H9 (cell line): ENCODE data around the gene MN1. TPM values are rescaled to one million over a fixed set of nuclear protein-coding genes. Genes with fewer than 3 reads are reported as not detected.

ENCODE experiments used
- DNase-seq: peaks from one replicate; pipeline ENCODE4 v3.0.0-alpha.2; 2017
- H2AFZ ChIP-seq: one replicate; pipeline ENCODE4 v1.6.1; 2013; ENCODE audit warnings: mild to moderate bottlenecking, low read length, control low read depth, moderate library complexity
- H2AK5ac ChIP-seq: 2 replicates; pipeline ENCODE4 v1.6.1; 2013; ENCODE audit warnings: low read length, control low read depth, mixed read lengths; ENCODE audit not compliant: insufficient read length
- H2BK120ac ChIP-seq: one replicate; pipeline ENCODE4 v1.6.1; 2013; ENCODE audit warnings: low read depth, mild to moderate bottlenecking, low read length, control low read depth, inconsistent platforms; ENCODE audit not compliant: poor library complexity, severe bottlenecking
- H2BK12ac ChIP-seq: 2 replicates; pipeline ENCODE4 v1.6.1; 2013; ENCODE audit warnings: low read length, control low read depth, mixed read lengths, low read depth; ENCODE audit not compliant: insufficient read length
- H2BK15ac ChIP-seq: 2 replicates; pipeline ENCODE4 v1.6.1; 2013; ENCODE audit warnings: low read depth, low read length, control low read depth
- H2BK20ac ChIP-seq: one replicate; pipeline ENCODE4 v1.6.1; 2013; ENCODE audit warnings: low read depth, mild to moderate bottlenecking, low read length, control low read depth, inconsistent platforms; ENCODE audit not compliant: poor library complexity, severe bottlenecking
- H2BK5ac ChIP-seq: 2 replicates; pipeline ENCODE4 v1.6.1; 2013; ENCODE audit warnings: low read length, control low read depth, mixed read lengths; ENCODE audit not compliant: insufficient read length
- H3K14ac ChIP-seq: 2 replicates; pipeline ENCODE4 v1.6.1; 2013; ENCODE audit warnings: low read length, control low read depth; ENCODE audit not compliant: insufficient read depth
- H3K18ac ChIP-seq: 2 replicates; pipeline ENCODE4 v1.6.1; 2013; ENCODE audit warnings: low read depth, mild to moderate bottlenecking, mixed read lengths, low read length, control low read depth; ENCODE audit not compliant: insufficient read length
- H3K23ac ChIP-seq: 2 replicates; pipeline ENCODE4 v1.6.1; 2013; ENCODE audit warnings: low read length, control low read depth, mixed read lengths, low read depth; ENCODE audit not compliant: insufficient read length
- H3K23me2 ChIP-seq: 2 replicates; pipeline ENCODE4 v1.6.1; 2013; ENCODE audit warnings: low read depth, mild to moderate bottlenecking, mixed read lengths, low read length, control low read depth; ENCODE audit not compliant: insufficient read length, poor library complexity, severe bottlenecking
- H3K27ac ChIP-seq: 2 replicates; pipeline ENCODE4 v1.5.1; 2013; ENCODE audit warnings: low read length, control low read depth, mixed read lengths, low read depth; ENCODE audit not compliant: insufficient read length
- H3K27me3 ChIP-seq: 2 replicates; pipeline ENCODE4 v1.6.1; 2013; ENCODE audit warnings: low read length, control low read depth, inconsistent platforms; ENCODE audit not compliant: insufficient read depth
- H3K4ac ChIP-seq: 2 replicates; pipeline ENCODE4 v1.6.1; 2013; ENCODE audit warnings: low read depth, mild to moderate bottlenecking, control low read depth, inconsistent platforms, low read length, moderate library complexity
- H3K4me1 ChIP-seq: 2 replicates; pipeline ENCODE4 v1.6.1; 2013; ENCODE audit warnings: low read length, control low read depth, inconsistent platforms; ENCODE audit not compliant: insufficient read depth
- H3K4me2 ChIP-seq: 2 replicates; pipeline ENCODE4 v1.6.1; 2013; ENCODE audit warnings: low read length, control low read depth, mixed read lengths; ENCODE audit not compliant: insufficient read length, insufficient read depth
- H3K56ac ChIP-seq: 2 replicates; pipeline ENCODE4 v1.6.1; 2013; ENCODE audit warnings: low read depth, mild to moderate bottlenecking, mixed read lengths, low read length, control low read depth; ENCODE audit not compliant: insufficient read length
- H3K79me1 ChIP-seq: 2 replicates; pipeline ENCODE4 v1.6.1; 2013; ENCODE audit warnings: low read depth, mild to moderate bottlenecking, moderate library complexity, low read length, control low read depth, inconsistent platforms; ENCODE audit not compliant: insufficient read depth, poor library complexity, severe bottlenecking
- H3K79me2 ChIP-seq: 2 replicates; pipeline ENCODE4 v1.6.1; 2013; ENCODE audit warnings: low read length, control low read depth, inconsistent platforms; ENCODE audit not compliant: insufficient read depth
- H3K9ac ChIP-seq: 2 replicates; pipeline ENCODE4 v1.6.1; 2013; ENCODE audit warnings: low read length, control low read depth, mixed read lengths; ENCODE audit not compliant: insufficient read length; ENCODE audit errors: extremely low read depth
- H3K9me3 ChIP-seq: one replicate; pipeline ENCODE4 v1.6.1; 2013; ENCODE audit warnings: low read depth, low read length, inconsistent platforms; ENCODE audit not compliant: control insufficient read depth
- H3T11ph ChIP-seq: one replicate; pipeline ENCODE4 v1.6.1; 2013; ENCODE audit warnings: mild to moderate bottlenecking, low read length, control low read depth, inconsistent platforms
- H4K20me1 ChIP-seq: one replicate; pipeline ENCODE4 v1.6.1; 2013; ENCODE audit not compliant: control insufficient read depth, insufficient read length, insufficient read depth
- H4K5ac ChIP-seq: 2 replicates; pipeline ENCODE4 v1.6.1; 2013; ENCODE audit warnings: low read depth, mild to moderate bottlenecking, mixed read lengths, low read length, control low read depth; ENCODE audit not compliant: insufficient read length
- H4K8ac ChIP-seq: replicated peaks from 2 replicates; pipeline ENCODE4 v1.6.1; 2013; ENCODE audit warnings: low read length, control low read depth, mixed read lengths, low read depth; ENCODE audit not compliant: insufficient read length
- H4K91ac ChIP-seq: 2 replicates; pipeline ENCODE4 v1.6.1; 2013; ENCODE audit warnings: low read depth, mild to moderate bottlenecking, moderate library complexity, mixed read lengths, low read length, control low read depth; ENCODE audit not compliant: insufficient read length
- H3K27ac Mint-ChIP-seq, 3 experiments: 2 replicates in 2 of 3; 3 replicates in 1 of 3; pipeline ENCODE4 v1.8.0; 2020 to 2021; ENCODE audit warnings: mixed read lengths in 3 of 3, mild to moderate bottlenecking in 1 of 3, moderate library complexity in 1 of 3
- H3K27me3 Mint-ChIP-seq: 2 replicates; pipeline ENCODE4 v1.8.0; 2021; ENCODE audit warnings: low read depth, mild to moderate bottlenecking, moderate library complexity, mixed read lengths
- H3K36me3 Mint-ChIP-seq, 3 experiments: 2 replicates in 2 of 3; 3 replicates in 1 of 3; pipeline ENCODE4 v1.8.0; 2020 to 2021; ENCODE audit warnings: low read depth in 3 of 3, mixed read lengths in 3 of 3; ENCODE audit not compliant: insufficient read depth in 1 of 3
- H3K4me1 Mint-ChIP-seq, 2 experiments: 2 replicates each; pipeline ENCODE4 v1.8.0; 2020; ENCODE audit warnings: mixed read lengths in 2 of 2
- H3K4me3 Mint-ChIP-seq, 2 experiments: 2 replicates in 1 of 2; 3 replicates in 1 of 2; pipeline ENCODE4 v1.8.0; 2020 to 2021; ENCODE audit warnings: mild to moderate bottlenecking in 2 of 2, mixed read lengths in 2 of 2, moderate library complexity in 1 of 2
- H3K9me3 Mint-ChIP-seq, 2 experiments: 2 replicates in 1 of 2; 3 replicates in 1 of 2; pipeline ENCODE4 v1.8.0; 2020; ENCODE audit warnings: mild to moderate bottlenecking in 2 of 2, mixed read lengths in 2 of 2, moderate library complexity in 1 of 2
- WGBS: extraction: QIAGEN DNeasy Blood & Tissue Kit; methylation state at CpG from one replicate; pipeline ENCODE4 v1.1.7; 2013; ENCODE audit warnings: missing lambda C conversion rate, low lambda C conversion rate, mixed read lengths; ENCODE audit not compliant: insufficient read length; ENCODE audit errors: extremely low coverage; 5-methylcytosine and 5-hydroxymethylcytosine counted together
- total RNA-seq: library from RNA; stranded (reverse); gene quantifications from 2 replicates; pipeline ENCODE4 v1.2.1, GENCODE V29; 2021
- TF ChIP-seq, protein P1 (sequence below): fragments of 200-600 bp; sonication (generic); conservative IDR thresholded peaks from 3 replicates; pipeline ENCODE4 v1.8.0; 2021; ENCODE audit warnings: antibody characterized with exemption, mild to moderate bottlenecking

The MN1 gene
- total RNA-seq, 1 experiment from 2014 or later: 2.8 TPM

DNA sequence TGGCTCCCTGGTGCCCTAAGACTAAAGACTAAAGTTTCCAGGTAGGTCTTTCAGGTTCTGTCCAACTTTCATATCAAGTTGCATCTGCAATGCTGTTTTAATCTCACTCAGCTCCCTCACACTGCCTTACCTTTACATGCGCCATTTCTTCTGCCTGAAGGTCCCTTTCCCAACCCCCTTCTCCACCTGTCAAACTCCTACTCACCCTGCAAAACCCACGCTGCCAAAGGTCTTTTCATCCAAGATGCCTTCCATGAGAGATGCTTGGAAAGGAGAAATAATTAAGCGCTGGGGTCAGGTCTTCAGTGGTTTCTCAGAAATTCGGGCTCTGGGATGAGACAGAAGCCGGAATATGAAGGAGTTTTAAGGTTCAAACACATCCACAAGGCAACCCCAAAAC is 95.1 kb downstream of the MN1 start:
- Histone ChIP-seq H4K20me1 (no peaks in the 10 kb centered on the region), H3K23ac (no peak overlapping the region), H3K9ac (no peak overlapping the region), H3K4me1 (no peaks in the 10 kb centered on the region), H2AK5ac (no peak overlapping the region), H3K4ac (no peak overlapping the region), H3K14ac (no peak overlapping the region), H3K18ac (no peak overlapping the region), H2BK20ac (no peak overlapping the region), H4K8ac (no peak overlapping the region), H2BK120ac (no peak overlapping the region), H3K4me2 (no peak overlapping the region), H3K56ac (no peak overlapping the region), H4K5ac (no peak overlapping the region), H3K79me1 (peaks cover 7% of the 10 kb centered on the region), H3K27me3 (no peaks in the 10 kb centered on the region), H4K91ac (no peak overlapping the region), H2BK5ac (no peak overlapping the region), H2BK12ac (no peak overlapping the region), H3K23me2 (no peaks in the 10 kb centered on the region), H3K79me2 (peaks cover 10% of the 10 kb centered on the region; the same call in 1 of the 2 replicates), H2BK15ac (no peak overlapping the region), H2AFZ (no peak overlapping the region), H3T11ph (no peak overlapping the region), H3K9me3 (no peaks in the 10 kb centered on the region), H3K27ac (no peak overlapping the region)
- WGBS: no CpG with 5 or more reads among the region's 5 CpGs
- TF ChIP-seq, protein P1, sequence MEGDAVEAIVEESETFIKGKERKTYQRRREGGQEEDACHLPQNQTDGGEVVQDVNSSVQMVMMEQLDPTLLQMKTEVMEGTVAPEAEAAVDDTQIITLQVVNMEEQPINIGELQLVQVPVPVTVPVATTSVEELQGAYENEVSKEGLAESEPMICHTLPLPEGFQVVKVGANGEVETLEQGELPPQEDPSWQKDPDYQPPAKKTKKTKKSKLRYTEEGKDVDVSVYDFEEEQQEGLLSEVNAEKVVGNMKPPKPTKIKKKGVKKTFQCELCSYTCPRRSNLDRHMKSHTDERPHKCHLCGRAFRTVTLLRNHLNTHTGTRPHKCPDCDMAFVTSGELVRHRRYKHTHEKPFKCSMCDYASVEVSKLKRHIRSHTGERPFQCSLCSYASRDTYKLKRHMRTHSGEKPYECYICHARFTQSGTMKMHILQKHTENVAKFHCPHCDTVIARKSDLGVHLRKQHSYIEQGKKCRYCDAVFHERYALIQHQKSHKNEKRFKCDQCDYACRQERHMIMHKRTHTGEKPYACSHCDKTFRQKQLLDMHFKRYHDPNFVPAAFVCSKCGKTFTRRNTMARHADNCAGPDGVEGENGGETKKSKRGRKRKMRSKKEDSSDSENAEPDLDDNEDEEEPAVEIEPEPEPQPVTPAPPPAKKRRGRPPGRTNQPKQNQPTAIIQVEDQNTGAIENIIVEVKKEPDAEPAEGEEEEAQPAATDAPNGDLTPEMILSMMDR: no peak
- Mint-ChIP-seq H3K4me1 (no peaks in the 10 kb centered on the region; a peak in 1 of 4 replicates), H3K9me3 (peaks cover 7 to 8% of the 10 kb centered on the region in 2 experiments; a peak in 4 of 5 replicates), H3K36me3 (peaks cover 13 to 59% (median 53%) of the 10 kb centered on the region in 3 experiments), H3K27me3 (no peaks in the 10 kb centered on the region; the same call in 1 of the 2 replicates), H3K4me3 (no peak overlapping the region; a peak in 1 of 5 replicates), H3K27ac (no peak overlapping the region)
- no peak for DNase-seq
